Measurements from ENCODE around the gene FCHSD1.
A peak's percentile ranks its signal among the peaks of the same experiment; 100 is the strongest.
"Not testable (repeated sequence)": the region's sequence is repeated elsewhere in the genome, so short reads cannot be mapped to it uniquely, and the experiment has no call there.

Gene FCHSD1

GRCh38 chr5:141617682-141618029, 33.6 kb downstream of the FCHSD1 start:
- TF ChIP-seq CTCF (IDR thresholded peaks at IDR 0.05; ENCODE audit: low read depth, low read length, missing control alignments) = no peak
- DNase-seq = no peak
- Histone ChIP-seq H3K4me3 (ENCODE audit: low read depth, low read length) (peak overlapping the region; percentile 83), H3K27ac (no peak overlapping the region), H3K27me3 (replicated peaks) (no peaks in the 10 kb centered on the region), H3K36me3 (replicated peaks) (peaks cover 20% of the 10 kb centered on the region)
- in situ Hi-C loops (cut with HindIII; ENCODE audit: low pct_ligation_motif_present, low sequenced_read_pairs) = no loop called here

GRCh38 chr5:141617128-141617527, 34.1 kb downstream of the FCHSD1 start:
- Histone ChIP-seq H3K27ac (no peak overlapping the region), H3K4me3 (ENCODE audit: low read depth, low read length) (peak overlapping the region; percentile 83), H3K36me3 (replicated peaks) (peaks cover 18% of the 10 kb centered on the region), H3K27me3 (replicated peaks) (no peaks in the 10 kb centered on the region)
- in situ Hi-C loops (cut with HindIII; ENCODE audit: low pct_ligation_motif_present, low sequenced_read_pairs) = no loop called here
- no peak for DNase-seq
- TF ChIP-seq CTCF (IDR thresholded peaks at IDR 0.05; ENCODE audit: low read depth, low read length, missing control alignments) = no peak

- DNase-seq = no peak
- Histone ChIP-seq H3K27ac (no peak overlapping the region), H3K4me3 (ENCODE audit: low read depth, low read length) (no peak overlapping the region)
Measured at GRCh38 chr5:141615991-141616720, 35.1 kb downstream of the FCHSD1 start.

GRCh38 chr5:141613344-141613743, 37.9 kb downstream of the FCHSD1 start:
- no peaks in the 10 kb centered on the region for H3K27me3 ChIP-seq (replicated peaks)
- H3K36me3 ChIP-seq (replicated peaks) = no peaks in the 10 kb centered on the region
- no peak overlapping the region for H3K27ac ChIP-seq
- no peak overlapping the region for H3K4me3 ChIP-seq (ENCODE audit: low read depth, low read length)
- TF ChIP-seq CTCF (IDR thresholded peaks at IDR 0.05; ENCODE audit: low read depth, low read length, missing control alignments) = no peak
- in situ Hi-C loops (cut with HindIII; ENCODE audit: low pct_ligation_motif_present, low sequenced_read_pairs) = no loop called here
- DNase-seq = no peak

More at GRCh38 chr5:141615991-141616720, 35.1 kb downstream of the FCHSD1 start:
- in situ Hi-C loops (cut with HindIII; ENCODE audit: low pct_ligation_motif_present, low sequenced_read_pairs) = no loop called here
- TF ChIP-seq CTCF (IDR thresholded peaks at IDR 0.05; ENCODE audit: low read depth, low read length, missing control alignments) = no peak
- Histone ChIP-seq H3K36me3 (replicated peaks) (peaks cover 12% of the 10 kb centered on the region), H3K27me3 (replicated peaks) (no peaks in the 10 kb centered on the region)

- H3K4me3 ChIP-seq (ENCODE audit: low read depth, low read length) = no peak overlapping the region
Measured at GRCh38 chr5:141611289-141611688, 39.9 kb downstream of the FCHSD1 start.

GRCh38 chr5:141609921-141610320, 41.3 kb downstream of the FCHSD1 start:
- DNase-seq; H3K27me3 ChIP-seq (replicated peaks); H3K4me3 ChIP-seq (ENCODE audit: low read depth, low read length); H3K27ac ChIP-seq; in situ Hi-C loops (cut with HindIII; ENCODE audit: low pct_ligation_motif_present, low sequenced_read_pairs); H3K36me3 ChIP-seq (replicated peaks): not testable (repeated sequence)

More at GRCh38 chr5:141611289-141611688, 39.9 kb downstream of the FCHSD1 start:
- in situ Hi-C loops (cut with HindIII; ENCODE audit: low pct_ligation_motif_present, low sequenced_read_pairs) = no loop called here
- DNase-seq = no peak
- H3K27ac ChIP-seq = no peak overlapping the region
- no peaks in the 10 kb centered on the region for H3K36me3 ChIP-seq (replicated peaks)
- no peaks in the 10 kb centered on the region for H3K27me3 ChIP-seq (replicated peaks)
- no peak for TF ChIP-seq CTCF (IDR thresholded peaks at IDR 0.05; ENCODE audit: low read depth, low read length, missing control alignments)
